Activated CD4-positive, CD25-positive, alpha-beta regulatory T cell treated with anti-CD3 and anti-CD28 coated beads, Interleukin-2, amount 50 U/mL, for 72 hours (primary cell): Measurements from ENCODE around the gene MRPL50.

Experiments
- DNase-seq: peaks from one replicate; pipeline ENCODE4 v3.0.0; 2021

The MRPL50 gene

GRCh38 chr9:101372327-101373118, 25.9 kb downstream of the MRPL50 start:
- DNase-seq, result no peak

DNA sequence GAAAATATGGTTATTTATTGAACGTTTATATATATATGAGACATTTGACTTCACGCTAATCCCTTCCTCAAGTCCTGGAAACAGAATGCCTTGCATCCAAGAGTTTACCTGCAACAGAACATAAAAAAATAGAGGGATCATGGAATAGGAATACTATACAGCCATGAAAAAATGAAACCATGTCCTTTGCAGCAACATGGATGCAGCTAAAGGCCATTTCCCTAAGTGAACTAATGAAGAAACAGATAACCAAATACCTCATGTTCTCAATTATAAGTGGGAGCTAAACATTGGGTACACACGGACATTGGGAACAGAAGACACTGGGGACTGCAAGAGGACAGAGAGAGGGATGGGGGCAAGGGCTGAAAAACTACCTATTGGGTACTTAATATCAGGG, 26.6 kb downstream of the MRPL50 start:
- DNase-seq, result no peak

GRCh38 chr9:101369884-101370531, 28.4 kb downstream of the MRPL50 start:
- DNase-seq, result no peak

GRCh38 chr9:101369286-101369685, 29.1 kb downstream of the MRPL50 start:
- no peak for DNase-seq

- no peak for DNase-seq
These were observed 31.1 kb downstream of the MRPL50 start for GRCh38 chr9:101367323-101367722.

DNA sequence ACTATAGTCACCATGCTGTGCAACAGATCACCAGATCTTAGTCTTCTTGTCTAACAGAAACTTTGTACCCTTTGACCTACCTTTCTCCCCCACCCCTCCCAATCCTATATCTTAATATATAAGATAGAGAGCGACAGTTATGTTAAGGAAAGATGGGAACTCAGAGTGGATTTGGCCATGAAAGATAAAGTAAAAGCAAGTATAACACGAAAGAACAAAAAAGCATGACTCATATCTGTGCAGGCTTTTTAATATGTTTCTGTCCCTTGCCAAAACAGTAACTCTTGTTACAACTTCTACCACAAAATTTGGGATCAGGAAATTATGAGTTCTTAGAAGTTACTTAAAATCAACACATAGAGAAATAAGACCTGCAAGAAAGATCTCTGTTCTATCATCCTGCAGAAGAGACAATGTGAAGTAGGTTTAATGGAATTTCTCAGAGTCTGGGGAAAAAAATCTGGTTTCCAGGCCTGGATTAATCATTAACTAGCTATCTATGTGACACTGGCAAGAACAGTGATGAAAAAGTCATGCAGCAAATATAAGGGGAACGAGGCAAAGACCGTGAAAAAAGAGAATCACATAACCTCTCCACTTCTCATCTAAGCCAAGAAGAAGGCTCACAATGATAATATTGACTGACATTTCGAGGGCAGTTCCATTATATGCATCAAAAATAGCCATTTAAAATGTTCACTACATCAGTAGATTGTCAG, 32.2 kb downstream of the MRPL50 start:
- DNase-seq, result no peak

- DNase-seq, result no peak
These were observed 33.2 kb downstream of the MRPL50 start for GRCh38 chr9:101365181-101365580.

DNA sequence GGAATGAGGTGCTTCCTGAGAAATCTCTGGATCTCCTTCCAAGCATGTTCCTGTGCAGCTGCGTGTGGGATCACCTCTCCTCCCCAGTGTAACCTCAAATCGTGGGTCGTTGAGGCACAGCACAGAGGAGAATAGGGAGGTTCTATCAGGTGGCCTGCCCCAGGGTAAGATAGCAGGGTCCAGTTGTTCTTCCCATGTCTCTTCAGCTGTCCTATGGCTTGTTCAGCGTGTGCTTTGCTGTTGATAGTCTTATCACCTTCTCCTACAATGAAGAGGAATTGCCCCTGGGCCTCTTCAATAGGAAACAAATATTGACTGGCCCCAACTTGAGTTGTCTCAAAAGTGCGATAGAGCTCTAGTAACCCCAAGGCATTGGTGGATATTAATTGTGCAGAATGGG, 36.0 kb downstream of the MRPL50 start:
- DNase-seq, result no peak

- DNase-seq, result no peak
These were observed 37.8 kb downstream of the MRPL50 start for GRCh38 chr9:101360647-101361046.

DNA sequence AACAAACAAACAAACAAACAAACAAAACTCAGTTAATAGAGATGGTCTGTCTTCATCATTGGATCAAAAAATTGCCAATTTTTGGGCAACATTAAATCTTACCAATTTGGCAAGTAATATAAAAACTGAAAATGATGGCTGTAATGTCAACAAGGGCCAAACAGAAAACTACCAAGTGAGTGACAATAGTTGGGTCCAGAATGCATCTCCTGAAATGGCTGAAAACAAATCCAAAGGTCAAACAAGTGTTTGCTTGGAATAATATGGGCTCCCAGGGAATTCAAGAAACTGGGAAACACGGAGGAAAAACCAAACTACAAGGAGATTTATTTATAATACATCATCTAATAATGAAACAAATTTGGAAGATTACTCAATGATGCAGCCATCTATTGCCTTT, 38.7 kb downstream of the MRPL50 start:
- DNase-seq, result no peak

GRCh38 chr9:101356619-101357018, 41.8 kb downstream of the MRPL50 start:
- no peak for DNase-seq

- DNase-seq, result no peak
These were observed 43.4 kb downstream of the MRPL50 start for GRCh38 chr9:101354765-101355708.

GRCh38 chr9:101354143-101354764, 44.2 kb downstream of the MRPL50 start:
- no peak for DNase-seq

- DNase-seq, result no peak
These were observed 44.7 kb downstream of the MRPL50 start for GRCh38 chr9:101353683-101354082.

DNA sequence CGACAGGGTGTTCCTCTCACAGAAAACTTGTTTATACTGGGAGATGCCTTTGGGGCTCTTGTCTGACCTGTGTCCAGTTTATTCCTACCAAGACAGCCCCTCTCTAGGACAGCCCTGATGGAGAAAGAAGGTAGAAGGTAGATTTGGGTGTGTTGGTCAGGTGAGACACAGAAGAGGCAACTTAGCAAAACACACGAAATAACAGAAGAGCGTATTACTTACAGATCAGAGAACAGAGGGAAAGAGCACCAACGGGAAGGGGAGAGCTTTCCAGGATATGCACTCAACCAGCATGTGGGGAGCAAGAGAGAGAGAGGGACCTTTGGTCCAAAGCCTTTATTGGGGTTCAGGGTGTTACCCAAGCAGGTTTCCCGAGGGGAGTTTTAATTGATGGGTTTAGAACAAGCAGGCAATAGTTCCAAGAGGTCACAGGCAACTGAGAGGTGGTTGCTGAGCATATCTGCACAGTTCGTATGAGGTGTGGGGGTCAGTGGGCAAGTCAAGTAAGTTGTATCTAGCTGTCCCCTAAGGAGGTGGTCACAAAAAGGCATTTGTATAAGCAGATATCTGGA, 45.4 kb downstream of the MRPL50 start:
- no peak for DNase-seq

DNA sequence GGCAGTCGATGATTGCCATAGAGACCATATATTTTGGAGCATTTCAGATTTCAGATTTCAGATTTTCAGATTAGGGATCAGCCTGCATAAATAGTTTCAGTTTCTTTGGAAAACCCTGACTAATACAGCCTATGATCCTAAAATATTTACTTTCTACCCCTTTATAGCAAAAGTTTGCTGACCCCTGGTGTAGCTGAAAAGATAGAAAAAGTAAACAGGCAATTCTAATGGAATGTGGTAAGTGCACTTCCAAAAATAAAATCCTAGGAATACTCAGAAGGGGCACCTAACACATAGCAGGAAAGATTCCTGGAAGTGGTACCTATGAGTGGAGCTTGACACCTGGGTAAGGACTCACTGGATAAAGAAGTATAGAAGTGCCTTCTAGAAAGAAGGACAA, 48.1 kb downstream of the MRPL50 start:
- DNase-seq, result no peak

DNA sequence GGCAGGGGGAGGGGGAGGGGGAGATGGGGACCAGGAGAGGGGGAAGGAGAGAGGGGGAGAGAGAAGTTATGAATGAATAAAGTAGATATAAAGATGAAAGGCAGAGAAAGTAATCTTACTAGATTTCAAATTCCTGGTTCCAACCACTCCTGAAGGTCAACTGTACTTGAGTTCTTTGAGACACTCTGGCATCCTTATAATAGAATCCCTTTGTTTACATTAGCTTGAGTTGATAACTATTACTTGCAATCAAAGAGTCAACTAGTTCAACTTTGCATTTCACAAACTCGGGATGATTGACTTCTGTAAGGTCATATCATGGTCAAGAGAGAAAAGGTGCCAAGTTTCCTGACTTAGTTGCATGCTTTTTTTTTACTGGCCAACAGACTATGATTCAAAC, 55.8 kb downstream of the MRPL50 start:
- no peak for DNase-seq

- no peak for DNase-seq
These were observed 56.5 kb downstream of the MRPL50 start for GRCh38 chr9:101341958-101342357.
